Globus pallidus (tissue), 1 donor: ENCODE measurements around the gene ACAD10.
"Not testable (repeated sequence)": the region's sequence is repeated elsewhere in the genome, so short reads cannot be mapped to it uniquely, and the experiment has no call there.

Experiments
- DNase-seq: peaks from one replicate; pipeline ENCODE4 v3.0.0-alpha.2; 2015; ENCODE audit warnings: low spot score

Gene ACAD10

GRCh38 chr12:111753144-111753881 lies 67.5 kb downstream of the ACAD10 start:
- peak; percentile 69 for DNase-seq

GRCh38 chr12:111754671-111755070 lies 68.8 kb downstream of the ACAD10 start:
- DNase-seq, result peak; percentile 54

- no peak for DNase-seq
Measured at GRCh38 chr12:111756196-111756595, 70.3 kb downstream of the ACAD10 start.

- DNase-seq, result no peak
Measured at GRCh38 chr12:111756681-111757080, 70.8 kb downstream of the ACAD10 start.

- peak; percentile 62 for DNase-seq
Measured at GRCh38 chr12:111757361-111758119, 71.7 kb downstream of the ACAD10 start.

GRCh38 chr12:111758120-111758561 lies 72.3 kb downstream of the ACAD10 start:
- no peak for DNase-seq

GRCh38 chr12:111759271-111759670 lies 73.4 kb downstream of the ACAD10 start:
- DNase-seq, result no peak

- no peak for DNase-seq
Measured at GRCh38 chr12:111759991-111760390, 74.1 kb downstream of the ACAD10 start.

- no peak for DNase-seq
Measured at GRCh38 chr12:111761099-111761498, 75.2 kb downstream of the ACAD10 start.

GRCh38 chr12:111761706-111762105 lies 75.9 kb downstream of the ACAD10 start:
- DNase-seq, result no peak

GRCh38 chr12:111763552-111763951 lies 77.7 kb downstream of the ACAD10 start:
- not testable (repeated sequence) for DNase-seq

GRCh38 chr12:111764120-111764821 lies 78.4 kb downstream of the ACAD10 start:
- DNase-seq, result no peak

GRCh38 chr12:111766608-111767361 lies 80.9 kb downstream of the ACAD10 start, which contains the start of gene ALDH2:
TSS of gene ALDH2 (plus strand) at chr12:111766933. CDS start at chr12:111766983, 50 bp downstream.
- DNase-seq, result peak; percentile 78

- no peak for DNase-seq
Measured at GRCh38 chr12:111767362-111768158, 81.7 kb downstream of the ACAD10 start.

GRCh38 chr12:111768159-111768895 lies 82.5 kb downstream of the ACAD10 start:
- DNase-seq, result no peak

GRCh38 chr12:111769599-111769998 lies 83.7 kb downstream of the ACAD10 start:
- DNase-seq, result no peak

- peak; percentile 63 for DNase-seq
Measured at GRCh38 chr12:111773801-111774551, 88.1 kb downstream of the ACAD10 start.

- peak; percentile 80 for DNase-seq
Measured at GRCh38 chr12:111775205-111776193, 89.6 kb downstream of the ACAD10 start.
